Measurements from ENCODE around the gene ITPK1. TPM values are rescaled to one million over a fixed set of nuclear protein-coding genes. Genes with fewer than 3 reads are reported as not detected.

ITPK1 gene
- total RNA-seq, 1 experiment from 2014 or later = 66.2 TPM

DNA sequence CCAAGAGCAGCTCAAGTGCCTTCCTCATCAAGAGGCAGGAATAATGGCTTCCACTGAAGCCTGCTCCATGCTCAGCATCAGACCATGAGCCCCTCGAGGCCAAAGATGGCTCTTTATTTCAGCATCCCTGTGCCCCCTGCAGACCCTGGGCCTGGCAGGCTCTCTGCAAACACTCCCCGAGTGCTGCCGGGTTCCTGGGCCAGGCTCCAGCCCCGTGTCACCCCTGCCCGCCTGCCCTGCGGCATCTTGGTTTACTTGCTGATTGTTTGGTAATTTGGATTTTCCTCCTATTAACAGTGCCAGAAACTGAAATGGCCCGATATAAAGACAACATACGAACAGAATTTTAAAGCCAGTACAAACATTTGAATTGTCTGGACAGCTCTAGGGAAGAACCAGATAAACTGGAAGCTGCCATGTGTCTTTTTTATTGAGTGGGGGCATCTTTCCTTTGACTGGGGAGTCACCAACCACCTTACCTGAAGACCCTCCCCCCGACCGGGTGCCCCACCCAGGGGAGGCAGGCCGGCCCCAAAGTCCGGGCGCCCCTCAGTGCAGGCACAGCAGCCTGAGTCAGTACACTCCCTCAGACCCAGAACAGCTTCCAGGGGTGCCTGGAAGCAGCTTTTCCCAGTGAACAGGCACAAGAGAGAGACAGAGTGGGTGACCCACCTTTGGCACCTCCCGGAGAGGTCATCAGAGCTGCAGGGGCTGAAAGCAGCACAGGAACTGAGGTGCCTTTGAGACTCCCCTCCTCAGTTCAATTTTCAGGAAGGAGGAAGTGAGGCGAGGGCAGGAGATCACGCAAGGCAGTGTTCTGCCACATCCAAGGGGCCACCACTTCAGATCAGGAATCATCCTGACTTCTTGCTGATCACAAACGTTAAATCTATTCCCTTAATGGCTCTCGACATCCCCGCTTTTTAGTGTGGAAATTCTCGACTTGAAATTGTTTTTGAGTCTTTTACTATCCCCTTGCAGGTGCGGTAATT is 30.6 kb downstream of the ITPK1 start:
- H3K79me2 ChIP-seq (ENCODE audit: low read length) = peaks cover 39% of the 10 kb centered on the region
- intact Hi-C loops (cut with micrococcal nuclease) = no loop called here
- no peaks in the 10 kb centered on the region for H4K20me1 ChIP-seq (ENCODE audit: low read length)
- ChIA-PET CTCF (no interaction called here), POLR2A (ENCODE audit: unreplicated experiment) (interaction anchor here (0.6 kb wide), 1 partner anchor 53 kb away, joined by 7 read pairs; no protein-coding TSS in a partner anchor)
- no peaks in the 10 kb centered on the region for H3K36me3 ChIP-seq (ENCODE audit: low read depth, low read length)
- H3K4me2 ChIP-seq (ENCODE audit: low read length) = no peak overlapping the region
- H3K9me2 ChIP-seq (replicated peaks; ENCODE audit: low read length) = no peaks in the 10 kb centered on the region
- peaks cover 16% of the 10 kb centered on the region for H3K4me1 ChIP-seq (ENCODE audit: insufficient read depth, low read length)
- ATAC-seq (no peak), DNase-seq (no peak)
- no peaks in the 10 kb centered on the region for H3K9me3 ChIP-seq (ENCODE audit: low read length)
- H3K4me3 ChIP-seq (ENCODE audit: low read length) = no peak overlapping the region
- H3K9ac ChIP-seq (ENCODE audit: low read length) = no peak overlapping the region
- no TSS peak for BruUV-seq (replicated peaks)
- no peaks in the 10 kb centered on the region for H3F3A ChIP-seq (ENCODE audit: low read length, unreplicated experiment)
- TF ChIP-seq EZH2phosphoT487 (IDR thresholded peaks at IDR 0.05; ENCODE audit: borderline replicate concordance, low read length) (no peak), EZH2 (IDR thresholded peaks at IDR 0.05; ENCODE audit: low read length, unreplicated experiment) (no peak), CTCF (conservative IDR thresholded peaks at IDR 0.05; ENCODE audit: low read depth, low read length) (no peak)
- H3K27me3 ChIP-seq (ENCODE audit: low read length) = no peaks in the 10 kb centered on the region
- no peak overlapping the region for H2AFZ ChIP-seq (ENCODE audit: low read length)
- H3K27ac ChIP-seq (ENCODE audit: low read length) = no peak overlapping the region

GRCh38 chr14:93084402-93084801 is 31.3 kb downstream of the ITPK1 start:
- H2AFZ ChIP-seq (ENCODE audit: low read length) = no peak overlapping the region
- DNase-seq (no peak), ATAC-seq (no peak)
- no peak overlapping the region for H3K4me3 ChIP-seq (ENCODE audit: low read length)
- no peaks in the 10 kb centered on the region for H3K9me2 ChIP-seq (replicated peaks; ENCODE audit: low read length)
- ChIA-PET POLR2A (ENCODE audit: unreplicated experiment) (no interaction called here), CTCF (no interaction called here)
- intact Hi-C loops (cut with micrococcal nuclease) = no loop called here
- H3K79me2 ChIP-seq (ENCODE audit: low read length) = peaks cover 41% of the 10 kb centered on the region
- no peak overlapping the region for H3K4me2 ChIP-seq (ENCODE audit: low read length)
- H3K27me3 ChIP-seq (ENCODE audit: low read length) = no peaks in the 10 kb centered on the region
- no TSS peak for BruUV-seq (replicated peaks)
- H3K36me3 ChIP-seq (ENCODE audit: low read depth, low read length) = no peaks in the 10 kb centered on the region
- H3K9me3 ChIP-seq (ENCODE audit: low read length) = no peaks in the 10 kb centered on the region
- no peak for TF ChIP-seq EZH2 (IDR thresholded peaks at IDR 0.05; ENCODE audit: low read length, unreplicated experiment)
- no peak for TF ChIP-seq EZH2phosphoT487 (IDR thresholded peaks at IDR 0.05; ENCODE audit: borderline replicate concordance, low read length)
- no peak for TF ChIP-seq CTCF (conservative IDR thresholded peaks at IDR 0.05; ENCODE audit: low read depth, low read length)
- H3F3A ChIP-seq (ENCODE audit: low read length, unreplicated experiment) = no peaks in the 10 kb centered on the region
- no peak overlapping the region for H3K27ac ChIP-seq (ENCODE audit: low read length)
- peaks cover 16% of the 10 kb centered on the region for H3K4me1 ChIP-seq (ENCODE audit: insufficient read depth, low read length)
- H4K20me1 ChIP-seq (ENCODE audit: low read length) = no peaks in the 10 kb centered on the region
- no peak overlapping the region for H3K9ac ChIP-seq (ENCODE audit: low read length)

DNA sequence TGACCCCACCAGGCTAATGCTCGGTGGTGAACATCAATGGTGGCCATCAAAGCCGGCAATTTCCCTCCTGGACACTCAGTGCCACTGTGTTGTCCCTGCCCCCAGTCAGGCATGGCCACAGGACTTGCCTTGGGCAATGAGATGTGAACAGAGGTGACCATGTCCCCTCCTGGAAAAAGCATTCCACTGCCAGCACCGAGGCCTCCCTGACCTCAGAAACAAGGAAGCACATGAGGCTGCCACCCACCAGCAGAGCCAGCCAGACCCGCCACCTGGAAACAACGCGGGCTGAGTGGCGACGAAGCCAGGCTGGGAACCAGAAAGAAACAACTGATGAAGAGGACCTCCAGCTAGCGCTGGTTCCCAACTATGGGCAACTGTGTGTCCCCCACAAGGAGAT is 31.8 kb downstream of the ITPK1 start:
- Histone ChIP-seq H2AFZ (ENCODE audit: low read length) (no peak overlapping the region), H3K9me3 (ENCODE audit: low read length) (no peaks in the 10 kb centered on the region), H3K4me2 (ENCODE audit: low read length) (no peak overlapping the region), H4K20me1 (ENCODE audit: low read length) (no peaks in the 10 kb centered on the region), H3K9me2 (replicated peaks; ENCODE audit: low read length) (no peaks in the 10 kb centered on the region), H3K4me3 (ENCODE audit: low read length) (no peak overlapping the region), H3K9ac (ENCODE audit: low read length) (no peak overlapping the region), H3F3A (ENCODE audit: low read length, unreplicated experiment) (no peaks in the 10 kb centered on the region), H3K27ac (ENCODE audit: low read length) (no peak overlapping the region), H3K27me3 (ENCODE audit: low read length) (no peaks in the 10 kb centered on the region), H3K79me2 (ENCODE audit: low read length) (peaks cover 45% of the 10 kb centered on the region), H3K4me1 (ENCODE audit: insufficient read depth, low read length) (peaks cover 16% of the 10 kb centered on the region), H3K36me3 (ENCODE audit: low read depth, low read length) (no peaks in the 10 kb centered on the region)
- POLR2A ChIA-PET (ENCODE audit: unreplicated experiment) = no interaction called here
- CTCF ChIA-PET = no interaction called here
- no peak for ATAC-seq
- DNase-seq = no peak
- BruUV-seq (replicated peaks) = no TSS peak
- intact Hi-C loops (cut with micrococcal nuclease) = no loop called here
- no peak for TF ChIP-seq EZH2phosphoT487 (IDR thresholded peaks at IDR 0.05; ENCODE audit: borderline replicate concordance, low read length)
- no peak for TF ChIP-seq EZH2 (IDR thresholded peaks at IDR 0.05; ENCODE audit: low read length, unreplicated experiment)
- TF ChIP-seq CTCF (conservative IDR thresholded peaks at IDR 0.05; ENCODE audit: low read depth, low read length) = no peak

Measured in PC-3 (cell line).